IMR-90 (cell line): ENCODE data around the gene ZNF670. TPM values are rescaled to one million over a fixed set of nuclear protein-coding genes. Genes with fewer than 3 reads are reported as not detected.

Source experiments
- polyA plus RNA-seq, 3 experiments: library from polyadenylated mRNA; depleted of rRNA; stranded (reverse); fragments of >200 nt; gene quantifications; 2 replicates each; pipeline ENCODE4 v1.2.3, GENCODE V29; 2012; ENCODE audit warnings: low replicate concordance in 1 of 3
- total RNA-seq: library from RNA; depleted of rRNA; stranded (reverse); fragments of >200 nt; gene quantifications from 2 replicates; pipeline ENCODE4 v1.2.3, GENCODE V29; 2012; rRNA removed

ZNF670 gene
- total and polyA plus RNA-seq, 2 of the 4 experiments (the other 2 are of a cell fraction): 1.8 to 4.5 TPM

Other genes with a start within 250 kb of the ZNF670 start
- gene AHCTF1, start 146.9 kb downstream of the ZNF670 start, total RNA-seq: 29.0 and 40.3 TPM in 2 replicates
- gene AHCTF1, start 146.9 kb downstream of the ZNF670 start, polyA plus RNA-seq (2012; rRNA removed): 7.4 and 8.9 TPM in 2 replicates
- gene ZNF695, start 70.8 kb downstream of the ZNF670 start, total RNA-seq: 0.54 and 1.1 TPM in 2 replicates
- 0.46 and 0.75 TPM in 2 replicates for gene ZNF695, start 70.8 kb downstream of the ZNF670 start, polyA plus RNA-seq (2012; rRNA removed)
- gene ZNF669, start 25.5 kb upstream of the ZNF670 start, total RNA-seq: 10.8 and 14.2 TPM in 2 replicates
- gene ZNF669, start 25.5 kb upstream of the ZNF670 start, polyA plus RNA-seq (2012; rRNA removed): 3.4 and 3.8 TPM in 2 replicates
- 77.8 and 89.3 TPM in 2 replicates for gene ZNF124, start 93.2 kb upstream of the ZNF670 start, total RNA-seq
- gene ZNF124, start 93.2 kb upstream of the ZNF670 start, polyA plus RNA-seq (2012; rRNA removed): 3.0 and 3.2 TPM in 2 replicates
- gene VN1R5, start 177.3 kb upstream of the ZNF670 start, total RNA-seq: not detected in 2 replicates
- not detected in 2 replicates for gene VN1R5, start 177.3 kb upstream of the ZNF670 start, polyA plus RNA-seq (2012; rRNA removed)